Activated T-cell treated with anti-CD3 and anti-CD28 coated beads, Interleukin-2, amount 50 U/mL, for 4 hours (primary cell): ENCODE data around the gene TMEM101. TPM values are rescaled to one million over a fixed set of nuclear protein-coding genes. Genes with fewer than 3 reads are reported as not detected.
A peak's percentile ranks its signal among the peaks of the same experiment; 100 is the strongest.

Experiments
- ATAC-seq, 2 donors: fragments of 200-7000 bp; cut with Tn5 transposase; one replicate each; pipeline ENCODE4 v1.10.0; 2021
- DNase-seq: peaks from one replicate; pipeline ENCODE4 v3.0.0-alpha.2; 2020
- H3K27me3 Mint-ChIP-seq: one replicate; pipeline ENCODE4 v1.8.0; 2021; ENCODE audit warnings: low read depth, mixed read lengths
- H3K36me3 Mint-ChIP-seq: one replicate; pipeline ENCODE4 v1.8.0; 2022; ENCODE audit warnings: mixed read lengths; ENCODE audit not compliant: insufficient read depth
- H3K4me1 Mint-ChIP-seq: one replicate; pipeline ENCODE4 v1.8.0; 2021; ENCODE audit warnings: low read depth, mixed read lengths
- H3K4me3 Mint-ChIP-seq: one replicate; pipeline ENCODE4 v1.8.0; 2021; ENCODE audit warnings: mild to moderate bottlenecking, moderate library complexity, mixed read lengths
- H3K9me3 Mint-ChIP-seq: one replicate; pipeline ENCODE4 v1.8.0; 2021; ENCODE audit warnings: mixed read lengths
- total RNA-seq, 3 donors: library from RNA; stranded (reverse); gene quantifications; one replicate each; pipeline ENCODE4 v1.2.1, GENCODE V29; 2021

Gene TMEM101
- total RNA-seq, 3 donors from 2014 or later = 20.2 to 23.1 (median 22.5) TPM

- DNase-seq = no peak
Measured at GRCh38 chr17:44010966-44011647, 3.7 kb downstream of the TMEM101 start.

DNA sequence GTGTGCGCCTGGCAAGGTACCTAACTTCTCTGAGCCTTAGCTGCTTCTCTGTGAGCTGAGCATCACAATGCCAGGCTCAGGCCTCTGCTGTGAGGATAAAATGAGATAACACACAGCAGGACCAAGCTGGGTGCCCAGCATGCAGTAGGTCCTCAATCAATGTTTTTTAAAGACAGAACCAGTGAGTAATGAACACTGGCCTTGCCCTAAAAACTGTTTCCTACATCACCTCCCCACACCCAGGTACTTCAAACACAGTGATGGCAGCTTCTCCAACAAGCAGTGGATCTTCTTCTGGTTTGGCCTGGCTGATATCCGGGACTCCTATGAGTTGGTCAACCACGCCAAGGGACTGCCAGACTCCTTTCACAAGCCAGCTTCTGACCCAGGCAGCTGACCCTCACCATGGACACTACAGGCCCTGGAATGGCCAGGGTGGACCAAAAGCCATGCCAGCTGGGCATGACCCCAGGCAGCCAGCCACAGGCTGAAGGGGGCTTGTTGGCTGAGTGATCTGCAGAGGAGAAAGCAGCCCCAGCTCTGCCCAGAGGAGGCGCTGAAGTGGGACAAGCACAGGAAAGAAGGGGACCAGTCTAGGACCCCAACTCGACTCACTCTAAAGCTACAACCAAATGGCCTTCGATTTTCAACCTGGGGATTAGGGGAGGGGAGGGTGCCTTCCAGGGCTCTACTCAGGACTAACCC, 6.4 kb downstream of the TMEM101 start:
- Mint-ChIP-seq H3K4me3 (peak overlapping the region; percentile 82), H3K4me1 (peaks cover 26% of the 10 kb centered on the region), H3K27me3 (peaks cover 2% of the 10 kb centered on the region), H3K36me3 (peaks cover 13% of the 10 kb centered on the region), H3K9me3 (no peaks in the 10 kb centered on the region)
- no peak for ATAC-seq
- no peak for DNase-seq

More at GRCh38 chr17:44010966-44011647, 3.7 kb downstream of the TMEM101 start:
- H3K4me3 Mint-ChIP-seq = no peak overlapping the region
- peaks cover 28% of the 10 kb centered on the region for H3K4me1 Mint-ChIP-seq
- H3K27me3 Mint-ChIP-seq = peaks cover under 1% of the 10 kb centered on the region
- ATAC-seq = no peak
- no peaks in the 10 kb centered on the region for H3K9me3 Mint-ChIP-seq
- H3K36me3 Mint-ChIP-seq = peaks cover 13% of the 10 kb centered on the region

- Mint-ChIP-seq H3K9me3 (no peaks in the 10 kb centered on the region), H3K27me3 (peaks cover 2% of the 10 kb centered on the region), H3K36me3 (peaks cover 13% of the 10 kb centered on the region), H3K4me1 (peaks cover 26% of the 10 kb centered on the region), H3K4me3 (peak overlapping the region; percentile 82)
- ATAC-seq (no peak), DNase-seq (no peak)
Measured at GRCh38 chr17:44007346-44008204, 7.2 kb downstream of the TMEM101 start.

- Mint-ChIP-seq H3K36me3 (peaks cover 13% of the 10 kb centered on the region), H3K9me3 (no peaks in the 10 kb centered on the region), H3K27me3 (peaks cover 2% of the 10 kb centered on the region), H3K4me3 (peak overlapping the region; percentile 82), H3K4me1 (peaks cover 26% of the 10 kb centered on the region)
- peak; percentile 98 for DNase-seq
- ATAC-seq = peak; percentile 84 to 87
Measured at GRCh38 chr17:44006598-44007345, 8.0 kb downstream of the TMEM101 start.

DNA sequence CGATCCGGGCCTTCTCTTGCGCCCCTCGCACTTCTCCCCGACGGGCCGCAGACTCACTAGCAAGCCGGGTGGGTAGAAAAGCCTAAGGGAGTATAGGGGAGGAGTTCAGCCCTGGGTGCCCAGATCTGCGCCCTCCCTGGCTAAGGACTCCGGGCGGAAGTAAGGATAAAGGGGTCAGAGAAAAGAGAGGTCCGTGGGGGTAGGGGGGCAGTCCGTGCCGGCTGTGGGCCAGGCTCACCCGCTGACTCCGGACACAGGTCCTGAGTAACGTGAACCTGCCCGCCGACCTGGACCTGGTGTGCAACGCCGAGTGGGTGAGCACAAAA, 8.5 kb downstream of the TMEM101 start:
- Mint-ChIP-seq H3K27me3 (peaks cover 2% of the 10 kb centered on the region), H3K4me3 (peak overlapping the region; percentile 82), H3K4me1 (peaks cover 23% of the 10 kb centered on the region), H3K36me3 (peaks cover 9% of the 10 kb centered on the region), H3K9me3 (no peaks in the 10 kb centered on the region)
- ATAC-seq (peak; percentile 5 to 9), DNase-seq (no peak)

DNA sequence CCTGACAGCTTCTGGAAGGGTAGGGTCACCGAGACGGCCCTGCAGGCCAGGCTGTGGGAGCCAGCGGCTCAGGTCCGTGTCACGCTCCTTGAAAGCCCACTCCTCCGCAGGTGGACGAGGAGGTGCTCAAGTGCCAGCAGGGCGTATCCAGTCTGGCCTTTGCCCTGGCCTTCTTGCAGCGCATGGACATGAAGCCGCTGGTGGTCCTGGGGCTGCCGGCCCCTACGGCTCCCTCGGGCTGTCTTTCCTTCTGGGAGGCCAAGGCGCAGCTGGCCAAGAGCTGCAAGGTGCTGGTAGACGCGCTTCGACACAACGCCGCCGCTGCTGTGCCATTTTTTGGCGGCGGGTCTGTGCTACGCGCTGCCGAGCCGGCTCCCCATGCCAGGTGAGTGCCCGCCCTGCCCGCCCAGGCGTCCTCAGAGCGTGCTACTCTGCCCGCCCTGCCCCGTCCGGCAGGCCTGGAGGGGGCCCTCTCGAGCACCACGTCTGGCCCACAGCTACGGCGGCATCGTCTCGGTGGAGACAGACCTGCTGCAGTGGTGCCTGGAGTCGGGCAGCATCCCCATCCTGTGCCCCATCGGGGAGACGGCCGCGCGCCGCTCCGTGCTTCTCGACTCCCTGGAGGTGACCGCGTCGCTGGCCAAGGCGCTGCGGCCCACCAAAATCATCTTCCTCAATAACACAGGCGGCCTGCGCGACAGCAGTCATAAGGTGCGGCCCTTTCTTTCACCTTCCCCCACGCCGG, 9.1 kb downstream of the TMEM101 start:
- Mint-ChIP-seq H3K4me1 (peaks cover 23% of the 10 kb centered on the region), H3K9me3 (no peaks in the 10 kb centered on the region), H3K27me3 (peaks cover 2% of the 10 kb centered on the region), H3K36me3 (peaks cover 7% of the 10 kb centered on the region), H3K4me3 (peak overlapping the region; percentile 82)
- peak in 1 of 2 donors; percentile 15 for ATAC-seq
- DNase-seq = no peak

- DNase-seq = no peak
- Mint-ChIP-seq H3K36me3 (peaks cover 4% of the 10 kb centered on the region), H3K4me1 (peaks cover 23% of the 10 kb centered on the region), H3K4me3 (peak overlapping the region; percentile 24), H3K9me3 (no peaks in the 10 kb centered on the region), H3K27me3 (peaks cover 2% of the 10 kb centered on the region)
- ATAC-seq = no peak
Measured at GRCh38 chr17:44004761-44005526, 9.8 kb downstream of the TMEM101 start.

- ATAC-seq (no peak), DNase-seq (no peak)
- Mint-ChIP-seq H3K4me1 (peaks cover 23% of the 10 kb centered on the region), H3K36me3 (no peaks in the 10 kb centered on the region), H3K4me3 (peak within 1 kb of the TSS; percentile 24), H3K9me3 (no peaks in the 10 kb centered on the region), H3K27me3 (peaks cover 2% of the 10 kb centered on the region)
Measured at GRCh38 chr17:44004077-44004760, 10.5 kb downstream of the TMEM101 start, which contains the start of gene NAGS. TSS of gene NAGS (plus strand) at chr17:44004622. CDS start at chr17:44004664, 42 bp downstream.

- no peaks in the 10 kb centered on the region for H3K36me3 Mint-ChIP-seq
- peaks cover 2% of the 10 kb centered on the region for H3K27me3 Mint-ChIP-seq
- peaks cover 14% of the 10 kb centered on the region for H3K4me1 Mint-ChIP-seq
- ATAC-seq (no peak), DNase-seq (no peak)
- H3K9me3 Mint-ChIP-seq = no peaks in the 10 kb centered on the region
- no peak overlapping the region for H3K4me3 Mint-ChIP-seq
Measured at GRCh38 chr17:44002141-44002848, 12.5 kb downstream of the TMEM101 start.

DNA sequence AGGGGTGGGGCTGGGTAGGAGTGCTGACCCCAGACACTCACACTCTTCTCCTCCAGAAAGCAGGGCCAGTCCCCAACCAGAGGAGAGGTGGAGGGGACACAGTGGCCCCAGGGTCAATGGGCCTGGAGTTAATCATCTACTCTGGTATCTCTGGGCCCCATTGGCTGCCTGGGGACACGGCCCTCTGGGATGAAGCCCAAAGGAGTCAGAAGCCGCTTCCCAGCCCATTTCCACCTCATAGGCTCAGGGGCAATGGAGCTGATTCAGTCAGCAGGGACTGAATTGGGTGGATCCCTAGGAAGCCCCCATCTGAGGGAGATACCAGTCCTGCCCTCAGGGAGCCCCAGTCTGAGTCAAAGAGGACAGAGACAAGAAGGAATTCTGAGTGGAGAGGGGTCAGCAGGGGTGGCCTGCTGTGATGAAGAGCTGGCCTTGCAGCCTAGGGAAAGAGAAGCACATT, 13.3 kb downstream of the TMEM101 start:
- Mint-ChIP-seq H3K36me3 (no peaks in the 10 kb centered on the region), H3K27me3 (peaks cover 6% of the 10 kb centered on the region), H3K4me1 (peaks cover 8% of the 10 kb centered on the region), H3K4me3 (no peak overlapping the region), H3K9me3 (no peaks in the 10 kb centered on the region)
- DNase-seq (no peak), ATAC-seq (no peak)

- no peak for DNase-seq
- no peaks in the 10 kb centered on the region for H3K9me3 Mint-ChIP-seq
- ATAC-seq = no peak
- no peaks in the 10 kb centered on the region for H3K36me3 Mint-ChIP-seq
- H3K4me3 Mint-ChIP-seq = no peak overlapping the region
- peaks cover 3% of the 10 kb centered on the region for H3K4me1 Mint-ChIP-seq
- peaks cover 7% of the 10 kb centered on the region for H3K27me3 Mint-ChIP-seq
Measured at GRCh38 chr17:44000871-44001460, 13.8 kb downstream of the TMEM101 start.
